Kidney glomerular epithelial cell (primary cell): ENCODE data around the gene RTEL1.
"Not testable (repeated sequence)": the region's sequence is repeated elsewhere in the genome, so short reads cannot be mapped to it uniquely, and the experiment has no call there.

Experiments used
- DNase-seq: peaks from one replicate; lab custom pipeline; 2025; lab: John Stamatoyannopoulos, UW

The RTEL1 gene

DNA sequence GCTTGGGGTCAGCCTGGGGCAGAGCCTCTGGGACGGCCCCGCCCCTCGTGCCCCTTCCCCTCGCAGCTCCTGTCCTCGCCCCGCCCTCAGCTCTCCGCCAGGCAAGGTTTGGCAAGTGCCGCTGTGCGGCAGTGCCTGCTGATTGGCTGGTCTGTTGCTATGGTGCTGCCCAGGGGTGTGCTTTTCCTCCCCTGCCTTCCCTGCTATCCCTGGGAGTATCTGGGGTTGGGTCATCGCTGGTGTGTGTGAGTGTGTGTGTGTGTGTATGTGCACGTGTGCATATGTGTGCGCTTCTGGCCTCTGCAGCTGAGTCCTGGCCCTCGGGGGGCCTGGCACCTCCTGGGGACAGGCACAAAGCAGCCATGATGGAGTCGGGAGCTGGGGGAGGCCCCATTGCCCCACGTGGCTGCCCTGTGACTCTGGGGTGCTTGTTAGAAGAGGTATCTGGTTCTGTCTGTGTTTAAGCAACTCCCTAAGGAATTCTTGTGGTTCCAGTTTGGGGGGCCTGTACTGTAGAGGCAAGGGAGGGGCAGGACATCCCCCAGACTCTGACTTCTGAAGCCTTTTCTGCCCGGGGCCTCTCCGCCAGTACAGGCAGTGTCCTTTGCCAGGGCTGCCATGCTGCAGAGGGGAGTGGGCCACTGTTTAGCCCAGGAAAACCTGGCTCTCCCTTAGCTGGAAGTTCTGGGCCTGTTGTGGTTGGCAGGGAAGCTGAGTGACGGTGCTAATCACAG, 6.9 kb downstream of the RTEL1 start:
- no peak for DNase-seq

- no peak for DNase-seq
These were observed 7.6 kb downstream of the RTEL1 start for GRCh38 chr20:63665708-63666107.

DNA sequence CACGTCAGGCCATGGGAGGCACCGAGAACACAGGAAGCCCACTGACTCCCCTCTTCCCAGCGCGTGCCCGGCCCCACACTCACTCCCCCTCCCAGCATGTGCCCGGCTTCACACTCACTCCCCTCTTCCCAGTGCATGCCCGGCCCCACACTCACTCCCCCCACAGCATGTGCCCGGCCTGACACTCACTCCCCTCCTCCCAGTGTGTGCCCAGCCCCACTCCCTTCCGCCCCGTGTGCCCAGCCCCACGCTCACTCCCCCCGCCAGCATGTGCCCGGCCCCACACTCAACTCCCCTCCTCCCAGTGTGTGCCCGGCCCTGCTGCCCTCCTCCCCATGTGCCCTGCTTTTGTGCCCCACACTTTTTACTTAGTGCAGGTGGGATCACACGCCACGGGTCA, 9.7 kb downstream of the RTEL1 start:
- no peak for DNase-seq

DNA sequence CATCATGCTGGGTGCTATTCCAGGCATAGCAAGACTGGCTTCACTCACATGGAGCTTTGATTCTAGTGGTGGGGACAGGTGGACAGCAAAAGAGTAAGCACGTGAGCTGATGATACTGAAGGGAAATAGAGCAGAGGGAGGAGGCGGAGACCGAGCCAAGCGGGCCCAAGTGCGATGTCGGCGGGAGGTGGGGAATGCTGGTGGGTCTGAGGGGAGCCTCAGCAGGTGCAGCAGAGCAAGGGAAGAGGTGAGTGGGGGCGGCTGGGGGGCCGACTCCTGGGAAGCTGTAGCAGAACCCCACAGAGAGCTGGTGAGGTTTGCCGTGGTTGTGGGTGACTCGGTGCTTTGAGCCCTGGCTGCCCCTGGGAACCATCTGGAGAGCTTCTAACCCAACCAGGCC, 10.2 kb downstream of the RTEL1 start:
- DNase-seq, result no peak

DNA sequence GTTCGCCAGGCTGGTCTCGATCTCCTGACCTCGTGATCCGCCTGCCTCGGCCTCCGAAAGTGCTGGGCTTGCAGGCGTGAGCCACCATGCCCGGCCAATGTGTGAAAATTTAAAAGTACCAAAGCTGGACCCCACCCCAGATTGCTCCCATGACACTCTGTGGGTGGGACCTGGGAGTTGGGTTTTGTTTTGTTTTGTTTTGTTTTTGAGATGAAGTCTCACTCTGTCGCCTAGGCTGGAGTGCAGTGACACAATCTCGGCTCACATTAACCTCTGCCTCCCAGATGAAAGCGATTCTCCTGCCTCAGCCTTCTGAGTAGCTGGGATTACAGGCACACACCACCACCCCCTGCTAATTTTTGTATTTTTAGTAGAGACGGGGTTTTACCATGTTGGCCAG, 13.6 kb downstream of the RTEL1 start:
- DNase-seq, result not testable (repeated sequence)

DNA sequence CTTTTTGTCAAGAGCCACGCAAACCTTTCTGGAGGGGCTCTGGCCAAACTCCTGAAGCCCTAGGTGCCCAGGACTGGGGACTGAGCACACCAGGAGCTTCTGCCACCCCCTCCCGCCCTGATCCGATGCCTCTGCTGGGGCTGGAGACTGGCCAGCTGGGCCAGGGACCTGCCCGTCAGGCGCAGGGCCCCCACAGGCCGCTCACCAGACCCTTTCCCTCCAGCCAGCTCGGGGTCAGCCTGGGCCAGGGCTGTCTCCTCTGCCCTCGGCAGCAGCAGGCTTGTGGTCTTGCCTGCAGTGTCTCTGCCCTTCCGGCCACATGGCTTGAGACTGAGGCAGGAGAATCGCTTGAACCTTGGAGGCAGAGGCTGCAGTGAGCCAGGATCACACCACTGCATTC, 14.6 kb downstream of the RTEL1 start:
- DNase-seq, result no peak

GRCh38 chr20:63673951-63674350, 15.8 kb downstream of the RTEL1 start:
- no peak for DNase-seq

DNA sequence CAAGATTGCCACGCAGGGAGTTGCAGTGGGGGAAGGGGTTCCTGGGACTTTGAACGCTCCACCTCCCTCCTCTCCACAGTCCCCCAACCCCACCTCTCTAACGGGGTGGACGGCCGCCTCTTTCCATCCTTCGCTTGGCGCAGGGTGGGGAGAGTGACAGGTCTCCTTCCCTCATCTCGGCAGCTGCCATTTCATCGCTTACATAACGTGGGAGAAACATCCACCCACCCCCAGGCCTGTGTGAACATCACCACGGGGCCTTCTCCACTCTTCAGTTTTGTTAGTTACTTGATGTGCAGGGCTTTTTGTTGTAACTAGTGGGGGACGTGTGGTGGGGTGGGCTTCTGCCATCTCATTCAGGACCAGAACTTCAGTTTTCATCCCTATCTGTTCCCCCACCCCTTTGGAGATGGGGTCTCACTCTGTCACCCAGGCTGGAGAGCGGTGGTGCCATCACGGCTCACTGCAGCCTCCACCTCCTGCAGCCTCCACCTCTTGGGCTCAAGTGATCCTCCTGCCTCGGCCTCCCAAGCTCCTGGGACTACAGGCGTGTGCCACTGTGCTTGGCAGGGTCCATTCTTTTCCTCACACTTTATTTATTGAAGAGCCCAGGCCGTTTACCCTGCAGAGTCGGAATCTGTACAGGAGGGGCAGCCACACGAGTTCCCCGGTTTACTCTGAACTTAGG, 17.7 kb downstream of the RTEL1 start:
- DNase-seq, result no peak

- no peak for DNase-seq
These were observed 20.0 kb downstream of the RTEL1 start for GRCh38 chr20:63678071-63678470.

- no peak for DNase-seq
These were observed 20.8 kb downstream of the RTEL1 start for GRCh38 chr20:63678667-63679465.

- no peak for DNase-seq
These were observed 21.7 kb downstream of the RTEL1 start for GRCh38 chr20:63679799-63680305.

GRCh38 chr20:63680427-63680826, 22.3 kb downstream of the RTEL1 start:
- no peak for DNase-seq

DNA sequence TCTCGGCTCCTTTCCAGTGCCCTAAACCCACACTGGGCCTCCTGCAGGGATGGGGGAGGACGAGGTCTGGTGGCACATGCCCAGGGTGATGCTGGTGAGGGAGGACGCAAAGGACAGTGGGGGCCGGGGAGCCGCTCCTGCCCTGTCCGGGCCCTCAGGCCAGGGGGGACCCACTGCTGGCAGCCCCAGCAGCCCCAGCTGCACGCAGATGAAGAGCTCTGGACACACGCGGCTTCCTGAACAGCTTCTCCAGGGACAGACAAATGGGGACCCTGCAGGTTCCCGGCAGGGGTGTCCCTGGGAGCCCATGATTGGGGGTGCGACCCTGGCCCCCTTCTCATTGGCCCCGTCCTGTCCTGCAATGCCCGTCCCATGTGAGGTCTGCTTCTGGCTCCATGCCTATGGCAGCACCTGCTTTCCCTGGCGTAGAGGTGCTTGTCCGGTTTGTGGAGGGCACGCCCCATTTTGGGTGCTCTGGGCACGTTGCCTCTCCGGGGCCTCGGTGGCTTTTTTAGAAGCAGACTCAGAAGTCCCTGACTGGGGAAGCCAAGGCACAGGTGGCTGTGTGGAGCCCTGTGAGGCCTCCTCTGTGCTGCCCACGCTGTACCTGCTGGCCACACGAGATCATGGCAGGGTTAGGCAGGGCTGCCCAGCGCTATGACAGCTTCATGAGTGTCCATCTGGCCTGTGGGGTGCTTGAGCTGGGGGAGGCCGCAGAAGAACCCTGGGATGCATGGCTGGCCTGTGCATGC, 22.9 kb downstream of the RTEL1 start:
- DNase-seq, result no peak

GRCh38 chr20:63681609-63682142, 23.6 kb downstream of the RTEL1 start:
- no peak for DNase-seq

- DNase-seq, result peak; percentile 99
These were observed 24.4 kb downstream of the RTEL1 start for GRCh38 chr20:63682384-63683139.

DNA sequence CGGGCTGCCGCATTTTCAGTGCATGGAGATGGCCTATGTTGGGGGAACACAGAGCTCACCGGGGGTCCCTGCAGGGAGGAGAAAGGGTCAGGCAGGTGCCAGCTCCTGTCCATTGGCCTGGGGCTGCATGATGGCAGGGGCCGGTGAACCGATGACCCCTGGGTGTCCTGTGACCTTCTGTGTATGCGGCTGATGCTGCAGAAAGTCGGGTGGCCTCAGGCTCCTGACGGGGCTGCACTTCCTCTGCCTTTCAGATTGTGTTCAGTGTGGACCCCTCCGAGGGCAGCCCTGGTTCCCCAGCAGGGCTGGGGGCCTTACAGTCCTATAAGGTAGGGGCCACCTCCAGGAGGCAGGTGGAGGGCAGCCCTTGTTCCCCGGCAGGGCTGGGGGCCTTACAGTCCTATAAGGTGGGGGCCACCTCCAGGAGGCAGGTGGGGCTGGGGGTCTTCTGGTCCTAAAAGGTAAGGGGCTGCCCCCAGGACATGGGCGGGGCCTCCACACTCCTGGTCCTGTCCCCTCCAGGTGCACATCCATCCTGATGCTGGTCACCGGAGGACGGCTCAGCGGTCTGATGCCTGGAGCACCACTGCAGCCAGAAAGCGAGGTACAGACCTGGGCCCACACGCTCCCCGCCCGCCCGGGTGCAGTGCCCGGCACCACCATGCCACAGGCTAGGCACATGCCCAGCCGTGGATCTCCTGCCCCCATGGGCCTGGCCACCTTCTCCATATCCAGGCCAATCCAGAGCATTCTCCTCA, 27.3 kb downstream of the RTEL1 start:
- no peak for DNase-seq

- DNase-seq, result no peak
These were observed 28.0 kb downstream of the RTEL1 start for GRCh38 chr20:63686094-63686491.

DNA sequence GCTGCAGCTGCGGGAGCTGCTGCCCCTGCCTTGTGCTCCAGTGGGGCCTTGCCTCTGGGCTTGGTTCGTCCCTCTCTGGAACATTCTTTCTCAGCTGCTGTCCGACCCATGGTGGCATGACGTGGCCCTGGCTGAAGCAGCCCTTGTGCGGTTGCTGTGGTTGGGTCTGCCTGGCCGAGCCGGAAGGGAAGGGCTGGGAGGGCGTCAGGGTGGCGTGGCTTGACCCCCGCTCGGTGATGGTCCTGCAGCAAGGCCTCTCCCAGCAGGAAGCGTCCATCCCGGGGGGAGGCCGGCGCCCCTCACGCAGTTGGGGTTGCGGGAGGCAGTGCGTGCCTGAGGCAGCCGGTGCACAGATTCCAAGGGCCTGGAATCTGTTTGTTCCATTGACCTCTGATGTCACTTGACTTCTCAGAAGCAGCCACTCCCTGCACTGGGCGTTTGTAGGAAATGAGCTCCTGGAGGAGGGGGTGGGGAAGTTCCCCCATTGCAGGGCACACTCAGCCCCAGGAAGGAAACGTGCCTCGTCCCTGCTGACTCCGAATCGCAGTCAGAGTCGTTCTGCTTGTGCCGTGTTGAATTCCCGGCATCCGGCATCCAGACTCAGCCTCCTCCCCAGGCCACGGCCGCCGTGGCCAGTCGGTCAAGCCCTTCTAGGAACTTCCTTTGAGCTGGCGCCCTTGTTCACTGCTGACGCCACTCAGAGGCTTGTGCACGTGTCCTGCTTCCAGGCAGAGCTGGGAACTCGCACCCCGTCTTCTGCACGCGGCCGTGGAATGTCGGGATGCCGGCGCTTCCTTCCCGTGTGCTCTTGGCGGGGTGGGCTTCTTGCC, 28.6 kb downstream of the RTEL1 start:
- no peak for DNase-seq
